CD4-positive, alpha-beta T cell treated with Interleukin-4 for 1 hour (primary cell): Measurements from ENCODE around the gene ANTXR1.

ENCODE experiments used
- DNase-seq, 2 donors: peaks; one replicate each; pipeline ENCODE4 v3.0.0-alpha.2; 2020 to 2022

Gene ANTXR1

GRCh38 chr2:69036926-69037325 lies 23.9 kb downstream of the ANTXR1 start:
- no peak for DNase-seq

- DNase-seq: no peak
Measured at GRCh38 chr2:69041214-69041613, 28.2 kb downstream of the ANTXR1 start.

GRCh38 chr2:69043736-69044400 lies 30.9 kb downstream of the ANTXR1 start:
- no peak for DNase-seq

GRCh38 chr2:69046221-69046662 lies 33.3 kb downstream of the ANTXR1 start:
- no peak for DNase-seq

- no peak for DNase-seq
Measured at GRCh38 chr2:69047625-69048145, 34.7 kb downstream of the ANTXR1 start.

GRCh38 chr2:69050802-69051201 lies 37.8 kb downstream of the ANTXR1 start:
- no peak for DNase-seq

- no peak for DNase-seq
Measured at GRCh38 chr2:69053416-69053965, 40.5 kb downstream of the ANTXR1 start.

GRCh38 chr2:69054431-69054830 lies 41.5 kb downstream of the ANTXR1 start:
- no peak for DNase-seq

- no peak for DNase-seq
Measured at GRCh38 chr2:69055688-69056470, 42.9 kb downstream of the ANTXR1 start.

- no peak for DNase-seq
Measured at GRCh38 chr2:69057660-69058059, 44.7 kb downstream of the ANTXR1 start.

- no peak for DNase-seq
Measured at GRCh38 chr2:69059731-69060290, 46.8 kb downstream of the ANTXR1 start.

- DNase-seq: no peak
Measured at GRCh38 chr2:69060938-69061501, 48.0 kb downstream of the ANTXR1 start.

- DNase-seq: no peak
Measured at GRCh38 chr2:69061525-69061924, 48.5 kb downstream of the ANTXR1 start.

GRCh38 chr2:69062307-69062962 lies 49.5 kb downstream of the ANTXR1 start:
- no peak for DNase-seq

GRCh38 chr2:69065735-69066336 lies 52.9 kb downstream of the ANTXR1 start:
- DNase-seq: no peak

GRCh38 chr2:69067026-69067630 lies 54.1 kb downstream of the ANTXR1 start:
- no peak for DNase-seq

GRCh38 chr2:69067866-69068265 lies 54.9 kb downstream of the ANTXR1 start:
- DNase-seq: no peak

GRCh38 chr2:69070969-69071368 lies 58.0 kb downstream of the ANTXR1 start:
- no peak for DNase-seq

GRCh38 chr2:69073928-69074570 lies 61.1 kb downstream of the ANTXR1 start:
- DNase-seq: no peak

GRCh38 chr2:69074918-69075317 lies 61.9 kb downstream of the ANTXR1 start:
- no peak for DNase-seq

- DNase-seq: no peak
Measured at GRCh38 chr2:69075486-69075885, 62.5 kb downstream of the ANTXR1 start.
